ENCODE results near the gene PLAC8.
A peak's percentile ranks its signal among the peaks of the same experiment; 100 is the strongest.

Gene PLAC8

GRCh38 chr4:83110970-83111750 lies 3.4 kb downstream of the PLAC8 start:
- Histone ChIP-seq H3K9me3 (ENCODE audit: insufficient read depth, low read length) (no peaks in the 10 kb centered on the region), H3K9ac (ENCODE audit: insufficient read length, low read depth) (no peak overlapping the region), H3K4me1 (ENCODE audit: insufficient read depth, insufficient read length) (peaks cover 3% of the 10 kb centered on the region), H3K27me3 (ENCODE audit: insufficient read depth, insufficient read length) (peaks cover 13% of the 10 kb centered on the region), H3K4me3 (ENCODE audit: insufficient read length, low read depth) (no peak overlapping the region), H3K36me3 (ENCODE audit: insufficient read depth, insufficient read length, low read length) (no peaks in the 10 kb centered on the region)
- TF ChIP-seq YY1 (IDR thresholded peaks at IDR 0.05; ENCODE audit: insufficient read depth, insufficient read length) (no peak), ZNF274 (IDR thresholded peaks at IDR 0.05; ENCODE audit: low read depth, low read length) (no peak), SUZ12 (IDR thresholded peaks at IDR 0.05; ENCODE audit: extremely low read depth, insufficient read depth, insufficient read length) (no peak)
- no peak for DNase-seq (ENCODE audit: low read depth, low spot score)

- peak overlapping the region; percentile 42 for H3K9ac ChIP-seq (ENCODE audit: insufficient read length, low read depth)
- peak overlapping the region; percentile 37 for H3K4me3 ChIP-seq (ENCODE audit: insufficient read length, low read depth)
- TF ChIP-seq SUZ12 (IDR thresholded peaks at IDR 0.05; ENCODE audit: extremely low read depth, insufficient read depth, insufficient read length), result no peak
- TF ChIP-seq ZNF274 (IDR thresholded peaks at IDR 0.05; ENCODE audit: low read depth, low read length), result no peak
- no peak for TF ChIP-seq YY1 (IDR thresholded peaks at IDR 0.05; ENCODE audit: insufficient read depth, insufficient read length)
- H3K27me3 ChIP-seq (ENCODE audit: insufficient read depth, insufficient read length), result peaks cover 13% of the 10 kb centered on the region
- H3K4me1 ChIP-seq (ENCODE audit: insufficient read depth, insufficient read length), result no peaks in the 10 kb centered on the region
- peak; percentile 70 for DNase-seq (ENCODE audit: low read depth, low spot score)
- H3K9me3 ChIP-seq (ENCODE audit: insufficient read depth, low read length), result no peaks in the 10 kb centered on the region
- H3K36me3 ChIP-seq (ENCODE audit: insufficient read depth, insufficient read length, low read length), result no peaks in the 10 kb centered on the region
Observed at GRCh38 chr4:83110223-83110945, 4.1 kb downstream of the PLAC8 start.

GRCh38 chr4:83109480-83110222 lies 4.9 kb downstream of the PLAC8 start:
- H3K9ac ChIP-seq (ENCODE audit: insufficient read length, low read depth), result peak overlapping the region; percentile 61
- H3K4me1 ChIP-seq (ENCODE audit: insufficient read depth, insufficient read length), result no peaks in the 10 kb centered on the region
- peaks cover 13% of the 10 kb centered on the region for H3K27me3 ChIP-seq (ENCODE audit: insufficient read depth, insufficient read length)
- H3K36me3 ChIP-seq (ENCODE audit: insufficient read depth, insufficient read length, low read length), result no peaks in the 10 kb centered on the region
- TF ChIP-seq ZNF274 (IDR thresholded peaks at IDR 0.05; ENCODE audit: low read depth, low read length) (no peak), SUZ12 (IDR thresholded peaks at IDR 0.05; ENCODE audit: extremely low read depth, insufficient read depth, insufficient read length) (no peak), YY1 (IDR thresholded peaks at IDR 0.05; ENCODE audit: insufficient read depth, insufficient read length) (no peak)
- no peaks in the 10 kb centered on the region for H3K9me3 ChIP-seq (ENCODE audit: insufficient read depth, low read length)
- no peak for DNase-seq (ENCODE audit: low read depth, low spot score)
- peak overlapping the region; percentile 37 for H3K4me3 ChIP-seq (ENCODE audit: insufficient read length, low read depth)

- no peaks in the 10 kb centered on the region for H3K36me3 ChIP-seq (ENCODE audit: insufficient read depth, insufficient read length, low read length)
- H3K4me1 ChIP-seq (ENCODE audit: insufficient read depth, insufficient read length), result no peaks in the 10 kb centered on the region
- peaks cover 13% of the 10 kb centered on the region for H3K27me3 ChIP-seq (ENCODE audit: insufficient read depth, insufficient read length)
- no peak overlapping the region for H3K4me3 ChIP-seq (ENCODE audit: insufficient read length, low read depth)
- TF ChIP-seq YY1 (IDR thresholded peaks at IDR 0.05; ENCODE audit: insufficient read depth, insufficient read length) (no peak), ZNF274 (IDR thresholded peaks at IDR 0.05; ENCODE audit: low read depth, low read length) (no peak), SUZ12 (IDR thresholded peaks at IDR 0.05; ENCODE audit: extremely low read depth, insufficient read depth, insufficient read length) (no peak)
- no peak overlapping the region for H3K9ac ChIP-seq (ENCODE audit: insufficient read length, low read depth)
- no peak for DNase-seq (ENCODE audit: low read depth, low spot score)
- no peaks in the 10 kb centered on the region for H3K9me3 ChIP-seq (ENCODE audit: insufficient read depth, low read length)
Observed at GRCh38 chr4:83108101-83108861, 6.2 kb downstream of the PLAC8 start.

GRCh38 chr4:83107631-83108030 lies 6.9 kb downstream of the PLAC8 start:
- DNase-seq (ENCODE audit: low read depth, low spot score), result no peak
- H3K4me3 ChIP-seq (ENCODE audit: insufficient read length, low read depth), result no peak overlapping the region
- H3K4me1 ChIP-seq (ENCODE audit: insufficient read depth, insufficient read length), result no peaks in the 10 kb centered on the region
- H3K36me3 ChIP-seq (ENCODE audit: insufficient read depth, insufficient read length, low read length), result no peaks in the 10 kb centered on the region
- no peaks in the 10 kb centered on the region for H3K9me3 ChIP-seq (ENCODE audit: insufficient read depth, low read length)
- peaks cover 13% of the 10 kb centered on the region for H3K27me3 ChIP-seq (ENCODE audit: insufficient read depth, insufficient read length)
- peak; percentile 0 for TF ChIP-seq SUZ12 (IDR thresholded peaks at IDR 0.05; ENCODE audit: extremely low read depth, insufficient read depth, insufficient read length)
- TF ChIP-seq YY1 (IDR thresholded peaks at IDR 0.05; ENCODE audit: insufficient read depth, insufficient read length), result no peak
- H3K9ac ChIP-seq (ENCODE audit: insufficient read length, low read depth), result no peak overlapping the region

GRCh38 chr4:83104991-83105390 lies 9.5 kb downstream of the PLAC8 start:
- DNase-seq (ENCODE audit: low read depth, low spot score), result no peak
- peaks cover 13% of the 10 kb centered on the region for H3K27me3 ChIP-seq (ENCODE audit: insufficient read depth, insufficient read length)
- no peaks in the 10 kb centered on the region for H3K36me3 ChIP-seq (ENCODE audit: insufficient read depth, insufficient read length, low read length)
- no peak for TF ChIP-seq SUZ12 (IDR thresholded peaks at IDR 0.05; ENCODE audit: extremely low read depth, insufficient read depth, insufficient read length)
- TF ChIP-seq ZNF274 (IDR thresholded peaks at IDR 0.05; ENCODE audit: low read depth, low read length), result no peak
- TF ChIP-seq YY1 (IDR thresholded peaks at IDR 0.05; ENCODE audit: insufficient read depth, insufficient read length), result no peak
- no peak overlapping the region for H3K9ac ChIP-seq (ENCODE audit: insufficient read length, low read depth)
- H3K4me1 ChIP-seq (ENCODE audit: insufficient read depth, insufficient read length), result no peaks in the 10 kb centered on the region
- no peak overlapping the region for H3K4me3 ChIP-seq (ENCODE audit: insufficient read length, low read depth)
- no peaks in the 10 kb centered on the region for H3K9me3 ChIP-seq (ENCODE audit: insufficient read depth, low read length)

Data from NT2/D1 (cell line).